Measurements from ENCODE around the gene SLC39A6.
"Not testable (repeated sequence)": the region's sequence is repeated elsewhere in the genome, so short reads cannot be mapped to it uniquely, and the experiment has no call there.

Gene SLC39A6

GRCh38 chr18:36129300-36130038, at the start of gene SLC39A6, which contains the start of gene ELP2:
TSS of gene SLC39A6 (minus strand) at chr18:36129340. CDS start at chr18:36127007, 2,333 bp downstream.
TSS of gene ELP2 (plus strand) at chr18:36129899. CDS start at chr18:36129934, 35 bp downstream.
- DNase-seq: peak; percentile 73 to 83

- DNase-seq: no peak
Measured at GRCh38 chr18:36177913-36178312, 48.8 kb upstream of the SLC39A6 start.

- DNase-seq: no peak
Measured at GRCh38 chr18:36176711-36177110, 47.6 kb upstream of the SLC39A6 start.

GRCh38 chr18:36176177-36176584, 47.0 kb upstream of the SLC39A6 start:
- no peak for DNase-seq

- DNase-seq: no peak
Measured at GRCh38 chr18:36175481-36175880, 46.3 kb upstream of the SLC39A6 start.

GRCh38 chr18:36169938-36170337, 40.8 kb upstream of the SLC39A6 start:
- DNase-seq: no peak

- DNase-seq: not testable (repeated sequence)
Measured at GRCh38 chr18:36168296-36168695, 39.2 kb upstream of the SLC39A6 start.

- no peak for DNase-seq
Measured at GRCh38 chr18:36167692-36168218, 38.6 kb upstream of the SLC39A6 start.

GRCh38 chr18:36162981-36163380, 33.8 kb upstream of the SLC39A6 start:
- DNase-seq: no peak

GRCh38 chr18:36160959-36161371, 31.8 kb upstream of the SLC39A6 start:
- no peak for DNase-seq

GRCh38 chr18:36158266-36158867, 29.2 kb upstream of the SLC39A6 start:
- no peak for DNase-seq

GRCh38 chr18:36157441-36157840, 28.3 kb upstream of the SLC39A6 start:
- DNase-seq: no peak

- DNase-seq: no peak
Measured at GRCh38 chr18:36155851-36156757, 27.0 kb upstream of the SLC39A6 start.

GRCh38 chr18:36153771-36154170, 24.6 kb upstream of the SLC39A6 start:
- no peak for DNase-seq

GRCh38 chr18:36153203-36153602, 24.1 kb upstream of the SLC39A6 start:
- no peak for DNase-seq

- no peak for DNase-seq
Measured at GRCh38 chr18:36152781-36153180, 23.6 kb upstream of the SLC39A6 start.

- no peak for DNase-seq
Measured at GRCh38 chr18:36149514-36150289, 20.6 kb upstream of the SLC39A6 start.

GRCh38 chr18:36143391-36143790, 14.3 kb upstream of the SLC39A6 start:
- DNase-seq: no peak

- no peak for DNase-seq
Measured at GRCh38 chr18:36142751-36143150, 13.6 kb upstream of the SLC39A6 start.

- no peak for DNase-seq
Measured at GRCh38 chr18:36141576-36141975, 12.4 kb upstream of the SLC39A6 start.

- no peak for DNase-seq
Measured at GRCh38 chr18:36139245-36139644, 10.1 kb upstream of the SLC39A6 start.

- DNase-seq: no peak
Measured at GRCh38 chr18:36135264-36135663, 6.1 kb upstream of the SLC39A6 start.
